ENCODE measurements around the gene KATNAL1.
A peak's percentile ranks its signal among the peaks of the same experiment; 100 is the strongest.

KATNAL1 gene

DNA sequence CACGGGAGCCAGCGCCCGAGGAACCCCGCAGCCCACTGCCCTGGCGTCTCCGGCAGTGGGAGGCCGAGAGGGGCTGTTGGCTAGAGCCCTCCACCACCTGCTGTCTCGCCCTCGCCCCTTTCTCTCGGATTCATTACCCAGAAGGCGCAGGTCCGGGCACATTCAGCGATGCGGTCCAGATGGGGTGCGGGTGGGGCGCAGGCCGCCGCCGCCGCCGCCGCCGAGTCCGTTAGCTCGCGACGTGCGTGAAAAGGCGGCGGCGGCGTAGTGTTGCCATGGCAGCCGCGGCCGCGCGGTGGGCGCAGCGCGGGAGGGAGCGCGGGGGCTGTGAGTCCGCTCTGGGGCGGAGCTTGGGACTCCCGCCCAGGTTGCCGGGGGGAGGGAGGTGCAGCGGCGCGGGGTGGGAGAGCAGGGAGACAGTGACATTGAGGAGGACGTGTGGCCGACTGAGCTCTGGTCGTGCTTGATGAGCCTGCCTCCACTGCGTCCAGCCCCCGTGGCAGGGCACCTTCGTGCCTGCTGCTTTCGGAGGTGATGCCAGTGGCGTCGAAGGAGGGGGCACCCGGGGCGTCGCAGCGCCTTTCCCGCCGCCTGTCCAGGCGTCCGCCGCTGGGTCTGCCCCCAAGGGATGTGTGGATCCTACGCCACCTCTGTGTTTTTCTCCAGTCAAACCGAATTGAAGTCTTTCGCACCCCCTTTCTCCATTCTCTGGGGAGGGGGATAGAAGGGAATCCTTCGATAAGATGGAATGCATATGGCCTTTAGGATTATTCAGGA lies at the start of gene KATNAL1:
Gene KATNAL1 (minus strand): TSS at position 358 of the 777 bp plus-strand sequence. CDS start 23,774 bp downstream, outside the sequence.
- DNase-seq, result peak; percentile 93

DNA sequence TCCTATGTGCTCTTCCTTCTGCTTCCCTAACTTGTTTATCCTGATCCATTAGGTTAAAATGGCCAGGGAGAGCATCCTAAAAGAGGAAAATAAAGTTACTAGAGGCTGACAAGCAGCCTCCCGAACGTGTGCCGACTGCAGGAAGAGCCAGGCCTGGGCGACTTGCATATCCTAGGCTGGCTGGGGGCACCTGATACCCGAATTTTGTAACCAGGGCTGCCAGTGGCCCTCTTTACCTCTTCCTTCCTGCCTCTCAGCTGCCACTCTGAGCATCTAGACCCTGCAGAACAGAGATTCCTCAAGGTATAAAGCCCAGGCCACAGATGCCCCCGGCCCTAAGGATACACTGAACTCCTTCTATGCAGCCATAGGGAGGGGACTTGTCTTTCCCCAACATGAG lies 48.5 kb upstream of the KATNAL1 start:
- no peak for DNase-seq

DNA sequence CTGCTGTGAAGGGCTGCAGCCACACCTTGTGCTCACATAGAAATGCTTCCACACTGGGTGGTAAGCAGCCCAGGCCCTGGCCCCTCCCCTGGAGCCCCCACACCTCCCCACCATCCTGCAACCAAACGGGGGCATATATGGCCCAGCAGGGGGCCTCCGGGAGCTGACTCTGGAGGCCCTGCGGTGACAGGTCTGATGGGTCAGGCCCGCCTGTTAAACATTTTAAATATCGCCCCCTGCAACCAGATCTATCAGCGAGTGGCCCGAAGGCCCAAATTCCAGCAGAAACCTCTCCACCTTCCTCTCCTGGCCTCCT lies 48.0 kb upstream of the KATNAL1 start:
- DNase-seq, result peak; percentile 86

DNA sequence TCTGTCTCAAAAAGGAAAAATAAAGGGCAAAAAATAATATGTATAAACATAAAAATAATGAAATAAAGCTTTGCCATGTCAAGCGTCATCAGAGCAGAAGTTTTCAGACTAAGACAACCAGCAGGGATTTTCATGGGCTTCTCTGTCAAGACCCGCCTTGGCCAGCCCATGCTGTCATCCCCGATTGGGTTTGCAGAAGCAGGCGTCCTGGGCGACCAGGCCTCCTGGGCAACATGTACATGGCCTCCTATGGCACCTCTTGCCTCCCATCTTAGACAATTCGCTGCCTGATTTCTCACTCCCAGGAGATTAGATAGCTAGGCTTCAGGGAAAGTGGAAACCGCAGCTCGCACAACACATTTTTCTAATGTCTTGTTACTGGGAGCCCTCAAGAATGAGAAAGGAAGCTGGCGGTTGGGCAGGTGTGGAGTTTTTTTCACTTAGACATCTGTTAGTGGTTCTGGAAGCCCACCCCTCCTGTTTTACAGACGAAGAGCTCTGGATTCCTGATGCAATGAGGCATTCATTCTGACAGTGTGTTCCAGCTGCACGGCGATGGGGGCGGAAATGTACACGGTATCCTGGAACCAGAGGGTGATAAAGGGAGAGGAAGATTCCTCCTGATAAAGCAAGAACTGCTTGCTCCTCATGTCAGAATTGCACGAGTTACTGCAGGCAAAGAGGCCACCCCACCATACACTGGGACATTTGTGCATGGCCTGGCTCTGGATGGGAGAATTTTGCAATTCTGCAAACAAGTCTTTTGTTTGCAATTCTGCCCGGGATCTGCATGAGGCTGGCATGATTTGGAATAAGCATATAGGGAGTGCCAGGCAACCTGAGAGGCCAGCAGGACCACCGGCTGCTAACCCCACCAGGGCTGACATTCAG lies 47.4 kb upstream of the KATNAL1 start:
- DNase-seq, result no peak

DNA sequence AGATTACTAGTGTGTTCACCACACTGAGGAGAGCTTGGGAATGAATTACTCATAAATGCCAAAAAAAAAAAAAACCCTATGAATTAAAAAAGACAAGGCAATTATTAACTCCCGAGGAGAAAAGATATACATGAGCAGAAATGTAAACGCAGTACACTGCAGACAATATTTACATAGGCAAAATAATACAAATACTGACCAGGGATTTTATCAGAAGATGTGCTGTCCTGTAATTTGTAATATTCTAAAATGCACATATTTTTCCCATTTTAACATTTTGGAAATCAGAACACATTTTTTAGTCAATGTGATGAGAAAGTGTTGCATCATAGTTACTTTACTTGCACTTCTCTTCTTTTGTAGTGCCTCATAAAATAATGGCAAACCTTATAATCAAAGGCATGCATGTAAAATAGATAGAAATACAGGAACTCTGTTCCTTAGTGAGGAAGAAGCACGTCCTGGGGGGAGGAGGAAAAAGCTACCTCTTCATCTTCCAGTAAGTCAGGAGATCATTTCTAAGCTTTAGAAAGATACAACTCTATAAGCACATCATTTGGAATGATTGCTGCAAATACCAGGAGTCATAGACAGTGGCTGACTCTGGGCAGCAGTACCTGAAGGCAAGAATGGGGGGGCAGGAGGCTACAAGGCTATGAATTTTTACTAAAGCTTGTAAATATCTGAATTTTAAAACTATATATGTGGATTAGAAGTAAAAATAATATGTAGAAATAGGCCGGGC lies 46.3 kb upstream of the KATNAL1 start:
- no peak for DNase-seq

DNA sequence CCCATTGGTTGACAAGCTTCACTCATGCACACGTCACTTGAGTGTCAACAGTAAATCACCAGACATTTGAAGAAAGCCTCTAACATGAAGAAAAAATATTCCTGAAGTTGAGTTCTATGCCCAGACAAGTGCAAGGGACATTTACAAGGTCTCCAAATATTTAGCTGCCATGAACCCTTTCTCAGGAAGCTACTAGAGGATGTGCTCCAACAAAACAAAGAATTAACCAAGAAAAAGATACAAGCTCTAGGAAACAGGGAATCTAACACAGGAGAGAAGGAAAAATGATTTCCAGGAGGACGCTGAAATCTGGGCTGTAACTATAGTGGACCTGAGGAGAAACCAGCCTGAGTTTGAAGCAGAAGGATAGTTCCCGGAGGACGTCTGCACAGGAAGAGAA lies 45.7 kb upstream of the KATNAL1 start:
- no peak for DNase-seq

DNA sequence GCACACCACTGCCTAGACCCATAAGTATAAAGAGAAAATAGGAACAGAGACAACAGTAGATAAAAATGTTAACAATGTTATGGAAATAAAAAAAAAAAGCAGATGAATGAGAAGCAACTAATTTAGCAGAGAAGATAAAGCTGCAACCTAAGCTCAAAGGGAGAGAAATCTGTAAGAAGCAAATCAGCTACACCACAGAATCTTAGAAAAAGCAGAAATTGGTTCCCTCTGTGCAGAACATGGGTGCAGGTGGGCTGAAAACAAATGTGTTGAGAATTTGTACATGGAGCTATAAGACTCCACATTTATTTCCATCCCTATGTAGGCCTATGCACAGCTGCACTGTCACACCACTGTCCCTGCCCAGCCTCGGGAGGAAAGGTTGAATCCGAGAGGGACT lies 44.8 kb upstream of the KATNAL1 start:
- DNase-seq, result peak; percentile 45

DNA sequence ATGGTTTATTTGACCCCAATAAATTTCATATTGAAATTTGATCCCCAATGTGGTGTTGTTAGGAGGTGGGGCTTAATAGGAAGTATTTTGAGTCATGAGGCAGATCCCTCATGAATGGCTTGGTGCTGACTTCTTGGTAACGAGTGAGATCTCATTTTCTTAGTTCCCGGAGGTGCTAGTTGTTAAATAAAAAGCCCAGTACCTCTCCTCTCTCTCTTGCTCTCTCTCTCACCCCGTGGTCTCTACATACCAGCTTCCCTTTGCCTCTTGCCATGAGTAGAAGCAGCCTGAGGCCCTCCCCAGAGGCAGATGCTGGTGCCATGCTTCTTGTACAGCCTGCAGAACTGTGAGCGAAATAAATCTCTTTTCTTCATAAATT lies 39.4 kb upstream of the KATNAL1 start:
- no peak for DNase-seq

DNA sequence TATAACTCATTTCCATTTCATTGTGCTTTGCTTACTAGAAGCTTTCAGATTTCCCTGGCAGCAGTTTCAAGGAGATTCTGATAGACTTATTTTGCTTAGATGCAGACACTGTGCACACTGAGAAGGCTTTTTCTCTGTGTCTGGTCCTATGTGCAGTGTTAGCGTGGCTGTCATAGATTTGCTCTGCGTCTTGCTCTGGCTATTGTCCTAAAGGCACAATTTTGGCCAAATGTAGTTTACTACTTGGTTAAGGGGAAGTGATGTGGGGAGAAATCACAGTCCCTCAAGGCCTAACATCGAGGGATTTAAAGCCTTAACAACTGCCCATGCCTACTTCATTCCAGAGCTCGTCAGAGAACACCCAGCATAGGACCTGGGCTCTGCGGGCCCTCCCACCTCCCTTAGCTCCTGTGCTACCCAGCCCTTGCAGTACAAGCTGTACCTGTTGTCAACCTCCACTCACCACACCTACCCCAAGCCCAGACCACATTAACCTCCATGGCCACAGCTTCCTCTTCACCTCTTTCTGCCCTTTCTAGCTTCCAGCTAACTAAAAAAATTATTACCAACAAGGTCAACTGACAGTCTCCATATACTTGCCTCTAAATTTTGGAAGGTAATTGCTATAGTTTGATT lies 38.9 kb upstream of the KATNAL1 start:
- DNase-seq, result peak; percentile 40

DNA sequence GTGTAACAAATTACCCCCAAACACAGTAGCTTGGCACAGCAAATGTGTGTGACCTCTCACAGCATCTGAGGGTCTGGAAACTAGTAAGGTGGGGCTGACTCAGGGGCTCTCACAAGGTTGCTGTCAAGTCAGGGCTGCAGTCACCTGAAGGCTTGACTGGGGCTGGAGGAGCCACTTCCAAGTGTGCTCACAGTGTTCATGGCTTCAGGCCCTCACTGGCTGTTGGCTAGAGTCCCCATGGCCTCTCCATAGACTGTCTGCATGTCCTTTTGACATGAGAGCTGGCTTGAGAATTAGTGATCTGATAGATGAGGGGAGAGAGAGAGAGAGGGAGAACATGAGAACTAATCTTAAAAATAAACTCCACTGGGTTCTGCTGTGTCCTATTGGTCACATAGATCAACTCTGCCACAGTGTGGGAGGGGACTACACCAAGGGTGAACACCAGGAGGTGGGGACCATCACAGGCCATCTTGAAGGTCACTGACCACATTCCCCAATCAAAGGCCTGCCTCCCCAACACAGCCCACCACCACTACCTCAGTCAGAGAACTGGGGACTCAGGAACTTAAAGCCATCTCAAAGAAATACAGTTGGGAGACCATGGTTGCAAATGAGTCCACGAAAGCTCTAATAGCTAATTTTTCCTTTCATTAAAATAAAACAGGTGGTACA lies 38.2 kb upstream of the KATNAL1 start:
- DNase-seq, result no peak

DNA sequence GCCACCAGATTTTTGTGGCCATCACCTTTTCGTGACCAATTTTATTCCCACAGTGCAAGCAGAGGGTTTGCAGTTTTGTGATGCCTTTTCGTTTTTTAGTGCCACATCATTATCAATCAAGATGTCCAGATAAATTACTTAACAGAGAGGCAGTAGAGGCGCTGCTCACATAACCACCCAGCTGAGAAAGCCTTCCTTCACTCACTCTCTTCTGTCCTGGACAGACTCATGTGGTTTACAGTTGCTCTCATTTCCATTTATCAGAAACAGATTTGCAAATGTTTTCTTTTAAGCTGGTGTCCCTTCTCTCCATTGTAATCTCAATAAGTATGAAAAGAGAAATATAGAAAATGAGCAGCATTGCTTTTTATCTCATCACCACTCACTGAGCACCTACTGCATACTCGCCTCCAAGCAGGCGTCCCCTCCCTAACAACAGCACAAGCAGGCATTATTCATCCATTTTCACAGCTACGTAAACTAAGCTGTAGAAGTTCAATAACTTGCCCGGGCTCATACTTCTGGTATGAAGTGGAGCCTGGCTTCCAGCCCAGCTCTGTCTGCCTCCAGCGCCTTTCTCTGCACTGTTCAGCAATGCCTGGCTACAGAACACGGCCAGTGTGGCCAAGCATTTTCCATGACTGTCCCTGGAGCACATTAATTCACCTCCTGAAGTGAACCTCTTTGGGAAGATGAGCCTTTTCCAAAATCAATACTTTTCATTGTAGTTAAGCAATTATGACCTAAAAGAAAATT lies 34.6 kb upstream of the KATNAL1 start:
- no peak for DNase-seq

DNA sequence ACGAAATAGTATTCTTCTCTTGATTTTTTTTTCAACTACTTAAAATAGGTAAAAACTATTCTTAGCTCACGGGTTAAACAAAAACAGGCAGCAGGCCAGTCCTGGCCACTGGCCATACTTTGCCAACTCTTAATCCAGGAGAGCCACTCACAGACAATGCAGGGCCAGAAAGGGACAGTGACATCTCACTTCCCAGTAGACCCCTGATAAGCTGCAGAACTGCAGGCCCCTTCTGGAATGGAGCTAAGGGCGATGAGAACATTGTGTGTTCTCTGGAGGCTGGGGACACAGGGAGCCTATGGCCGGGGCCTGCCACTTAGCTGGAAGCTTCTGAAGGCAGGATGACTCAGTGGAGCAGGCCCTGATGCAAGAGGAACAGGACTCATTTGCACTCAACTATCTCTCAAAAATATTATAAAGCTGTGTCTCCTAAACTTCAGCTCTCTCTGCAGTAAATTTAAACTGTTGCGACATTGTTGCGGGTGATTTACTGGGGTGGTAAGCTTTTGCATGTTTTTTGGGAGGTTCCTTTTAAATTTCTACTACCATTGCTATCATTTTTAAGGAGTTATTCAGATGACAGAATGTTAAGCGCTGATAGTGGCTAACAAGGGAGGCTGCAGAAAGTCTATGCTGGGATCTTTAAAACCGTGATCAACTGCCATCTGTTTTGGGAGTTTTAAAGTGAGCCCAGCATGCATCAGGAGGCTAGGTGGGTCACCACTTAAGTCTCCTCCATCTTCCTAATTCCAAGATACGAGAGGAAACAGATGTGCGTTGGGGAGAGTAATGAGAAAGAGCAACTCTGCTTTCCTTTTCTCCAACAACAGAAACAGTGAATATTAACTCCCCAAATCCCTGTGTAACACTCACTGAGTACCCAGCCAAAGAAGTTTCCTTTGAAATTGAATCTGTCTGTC lies 33.2 kb upstream of the KATNAL1 start:
- DNase-seq, result peak; percentile 51

DNA sequence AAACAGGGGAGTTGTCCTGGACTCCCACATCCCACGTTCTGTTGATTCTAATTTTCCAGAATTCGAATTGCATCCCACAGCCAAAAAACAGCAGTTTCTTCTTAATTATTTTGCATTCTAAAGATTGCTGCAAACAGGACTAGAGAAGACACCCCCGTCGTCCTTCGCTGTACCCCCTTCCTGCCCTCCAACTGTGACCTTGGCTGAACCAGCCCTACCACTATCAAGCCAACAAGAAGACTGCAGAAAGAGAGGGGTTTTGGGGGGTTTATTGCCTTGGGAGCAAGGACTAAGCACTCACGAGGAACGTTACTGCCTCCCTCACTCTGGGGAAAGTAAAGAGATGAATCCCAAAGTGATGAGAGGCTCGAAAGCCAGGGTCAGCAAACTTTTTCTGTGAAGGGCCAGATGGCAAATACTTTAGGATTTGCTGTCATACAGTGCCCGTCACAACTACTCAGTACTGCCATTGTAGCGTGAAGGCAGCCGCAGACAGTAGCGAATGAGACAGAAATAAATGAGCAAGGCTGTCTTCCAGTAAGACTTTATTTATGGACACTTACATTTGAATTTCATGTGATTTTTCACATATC lies 32.5 kb upstream of the KATNAL1 start:
- DNase-seq, result no peak

DNA sequence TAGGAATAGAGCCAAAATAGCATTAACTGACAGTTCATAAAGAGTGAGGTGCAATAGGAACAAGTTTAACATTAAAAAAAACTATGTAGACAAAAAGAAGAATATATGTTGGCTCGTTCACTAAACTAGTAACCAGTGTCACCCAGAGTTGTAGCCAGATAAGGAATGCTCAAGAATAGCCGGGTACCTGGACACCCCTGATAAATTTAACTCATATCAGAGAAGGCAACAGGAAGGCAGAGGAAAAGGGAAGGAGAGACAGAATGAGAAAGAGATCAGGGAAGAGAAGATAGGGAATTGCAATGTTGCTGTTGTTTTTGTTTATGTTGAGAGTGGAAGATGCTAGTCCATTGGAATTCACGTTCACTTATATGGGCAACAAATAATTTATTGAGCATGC lies 31.6 kb upstream of the KATNAL1 start:
- DNase-seq, result no peak

DNA sequence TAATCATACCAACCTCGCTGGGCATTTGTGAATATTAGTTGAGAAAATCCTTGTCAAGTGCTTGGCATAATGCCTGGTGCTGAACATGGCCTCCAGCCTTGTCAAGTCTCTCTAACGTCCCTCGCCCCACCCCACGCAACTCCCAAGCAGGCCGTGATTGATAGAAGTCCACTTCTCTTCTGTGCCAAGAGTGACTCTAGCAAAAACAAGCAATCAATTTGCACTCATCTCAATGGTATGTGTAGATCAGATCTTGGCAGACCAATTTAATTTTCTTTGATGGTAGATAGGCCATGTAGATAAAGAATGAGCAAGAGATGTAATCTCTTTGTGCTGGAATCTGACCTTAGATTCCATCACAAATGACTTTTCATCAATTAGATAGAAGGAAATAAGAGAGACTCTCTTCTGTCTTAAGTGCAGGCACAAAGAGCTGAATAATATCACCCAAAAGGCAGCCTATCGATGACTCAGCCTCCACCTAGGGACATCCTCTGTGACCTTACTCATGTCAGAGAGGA lies 31.0 kb upstream of the KATNAL1 start:
- no peak for DNase-seq

DNA sequence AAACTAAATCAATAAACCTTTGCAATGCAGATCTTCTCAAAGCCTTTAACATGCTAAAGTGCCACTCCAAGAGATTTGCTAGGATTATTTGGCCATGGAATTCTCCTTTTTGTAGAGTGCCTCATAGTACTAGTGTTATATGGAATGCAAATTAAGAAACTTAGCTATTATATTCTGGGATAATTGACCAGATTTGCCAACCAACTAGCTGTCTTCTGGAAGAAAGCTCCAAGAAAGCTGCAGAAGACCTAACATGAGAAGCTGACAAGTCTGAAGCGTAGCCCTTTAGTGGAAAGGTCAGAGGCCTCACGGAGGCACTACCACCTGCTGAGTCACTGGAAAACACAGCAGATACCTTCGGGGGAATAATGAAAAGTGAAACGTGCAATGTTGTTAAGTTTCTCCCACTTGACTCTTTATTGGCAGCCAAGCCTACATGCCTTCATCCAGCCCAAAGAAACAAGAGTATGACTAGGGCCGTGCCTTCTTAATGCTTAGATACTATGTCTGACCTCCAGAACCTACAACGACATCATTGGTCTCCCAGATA lies 29.8 kb upstream of the KATNAL1 start:
- no peak for DNase-seq

DNA sequence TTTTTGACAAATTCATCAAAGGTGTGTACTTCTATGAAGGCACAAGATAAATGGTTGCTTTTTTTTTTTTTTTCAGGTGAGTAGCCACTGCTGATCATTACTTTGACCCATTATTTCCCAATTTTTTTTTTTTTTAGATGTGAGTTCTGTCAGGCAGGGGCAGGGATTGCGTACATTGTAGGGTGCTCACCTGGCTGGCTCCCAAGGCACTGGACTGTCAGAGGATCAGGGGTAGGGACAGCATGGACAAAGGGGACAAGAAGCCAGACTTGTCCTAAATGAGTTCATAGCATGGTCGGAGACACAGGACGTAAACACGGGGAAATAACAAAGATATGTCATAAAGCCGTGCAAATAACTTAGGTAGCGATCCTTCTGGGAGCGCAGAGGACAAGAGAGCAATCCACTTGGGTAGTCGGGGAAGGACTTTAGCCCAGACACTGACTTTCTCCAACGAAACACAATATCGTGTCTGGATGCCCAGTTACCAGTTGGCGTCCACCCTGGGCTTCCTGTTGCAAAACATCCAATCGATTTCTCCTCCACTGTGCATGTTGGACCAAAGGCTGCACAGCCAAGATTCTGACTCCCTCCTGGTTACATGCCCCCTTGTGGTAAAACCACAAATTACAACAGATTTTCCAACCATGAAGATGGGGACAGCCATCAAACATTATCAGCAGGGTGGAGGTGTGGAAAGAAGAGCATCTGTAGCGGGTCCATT lies 27.5 kb upstream of the KATNAL1 start:
- peak; percentile 73 for DNase-seq

DNA sequence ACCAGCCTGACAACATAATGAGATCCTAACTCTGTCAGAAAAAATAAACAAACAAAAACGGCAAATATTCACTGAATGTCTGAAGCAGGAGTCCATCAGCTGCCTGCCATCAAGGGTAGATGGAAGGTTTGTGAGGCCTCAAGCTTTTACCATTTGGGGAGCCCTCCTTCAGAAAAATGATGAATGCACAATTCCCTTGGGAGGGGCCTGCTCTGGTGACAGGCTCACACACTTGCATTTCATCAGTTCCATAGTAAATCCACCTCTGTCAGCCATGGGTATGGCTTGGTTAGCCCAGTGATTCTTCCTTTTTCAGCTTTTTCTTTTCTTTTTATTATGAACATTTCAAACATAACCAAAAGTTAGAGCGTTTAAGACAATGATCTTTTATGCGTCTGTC lies 26.3 kb upstream of the KATNAL1 start:
- no peak for DNase-seq
